ENCODE data around the gene CTSH. TPM values are rescaled to one million over a fixed set of nuclear protein-coding genes. Genes with fewer than 3 reads are reported as not detected.

Gene CTSH
- total and polyA plus RNA-seq, 2 donors from 2014 or later = 201 to 1,628 TPM

- no peak overlapping the region for H3K27ac ChIP-seq (ENCODE audit: low read depth in 2 of 2, low read length in 2 of 2)
- H3K4me1 ChIP-seq (ENCODE audit: control insufficient read depth in 2 of 3, insufficient read depth in 2 of 3, low read depth in 1 of 3, low read length in 3 of 3) = peaks cover 0 to 12% (median 8%) of the 10 kb centered on the region in 3 donors
- H3K27me3 ChIP-seq (ENCODE audit: control insufficient read depth, insufficient read depth, low read length) = no peaks in the 10 kb centered on the region
- intact Hi-C loops (cut with DNase I) = no loop called here
- DNase-seq (no peak), FAIRE-seq (no peak)
- no peak overlapping the region for H3K9ac ChIP-seq (ENCODE audit: low read length in 3 of 3)
- H3K36me3 ChIP-seq (ENCODE audit: control insufficient read depth in 2 of 3, insufficient read depth in 3 of 3, low read length in 3 of 3) = peaks cover 5 to 68% (median 43%) of the 10 kb centered on the region in 3 donors
- TF ChIP-seq CTCF (IDR thresholded peaks at IDR 0.05; ENCODE audit: borderline replicate concordance, extremely low read depth, insufficient read depth) = no peak
- no peak overlapping the region for H3K4me3 ChIP-seq (ENCODE audit: low read length in 3 of 3)
- H3K9me3 ChIP-seq (ENCODE audit: control insufficient read depth in 2 of 3, insufficient read depth in 1 of 3, low read length in 3 of 3) = no peaks in the 10 kb centered on the region
Observed at GRCh38 chr15:78927077-78927790, 17.6 kb downstream of the CTSH start.

GRCh38 chr15:78925956-78926743 lies 18.7 kb downstream of the CTSH start:
- no peak overlapping the region for H3K4me3 ChIP-seq (ENCODE audit: low read length in 3 of 3)
- H3K36me3 ChIP-seq (ENCODE audit: control insufficient read depth in 2 of 3, insufficient read depth in 3 of 3, low read length in 3 of 3) = peaks cover 5 to 66% (median 46%) of the 10 kb centered on the region in 3 donors
- no peak overlapping the region for H3K27ac ChIP-seq (ENCODE audit: low read depth in 2 of 2, low read length in 2 of 2)
- H3K9me3 ChIP-seq (ENCODE audit: control insufficient read depth in 2 of 3, insufficient read depth in 1 of 3, low read length in 3 of 3) = no peaks in the 10 kb centered on the region
- intact Hi-C loops (cut with DNase I) = no loop called here
- no peak overlapping the region for H3K9ac ChIP-seq (ENCODE audit: low read length in 3 of 3)
- FAIRE-seq (no peak), DNase-seq (no peak)
- peaks cover 0 to 2% (median under 1%) of the 10 kb centered on the region in 3 donors for H3K4me1 ChIP-seq (ENCODE audit: control insufficient read depth in 2 of 3, insufficient read depth in 2 of 3, low read depth in 1 of 3, low read length in 3 of 3)
- H3K27me3 ChIP-seq (ENCODE audit: control insufficient read depth, insufficient read depth, low read length) = no peaks in the 10 kb centered on the region
- no peak for TF ChIP-seq CTCF (IDR thresholded peaks at IDR 0.05; ENCODE audit: borderline replicate concordance, extremely low read depth, insufficient read depth)

GRCh38 chr15:78925076-78925624 lies 19.7 kb downstream of the CTSH start:
- no peak overlapping the region for H3K4me3 ChIP-seq (ENCODE audit: low read length in 3 of 3)
- intact Hi-C loops (cut with DNase I) = no loop called here
- H3K4me1 ChIP-seq (ENCODE audit: control insufficient read depth in 2 of 3, insufficient read depth in 2 of 3, low read depth in 1 of 3, low read length in 3 of 3) = no peaks in the 10 kb centered on the region
- peaks cover 5 to 67% (median 46%) of the 10 kb centered on the region in 3 donors for H3K36me3 ChIP-seq (ENCODE audit: control insufficient read depth in 2 of 3, insufficient read depth in 3 of 3, low read length in 3 of 3)
- FAIRE-seq (no peak), DNase-seq (no peak)
- no peak overlapping the region for H3K27ac ChIP-seq (ENCODE audit: low read depth in 2 of 2, low read length in 2 of 2)
- TF ChIP-seq CTCF (IDR thresholded peaks at IDR 0.05; ENCODE audit: borderline replicate concordance, extremely low read depth, insufficient read depth) = no peak
- H3K27me3 ChIP-seq (ENCODE audit: control insufficient read depth, insufficient read depth, low read length) = no peaks in the 10 kb centered on the region
- no peaks in the 10 kb centered on the region for H3K9me3 ChIP-seq (ENCODE audit: control insufficient read depth in 2 of 3, insufficient read depth in 1 of 3, low read length in 3 of 3)
- H3K9ac ChIP-seq (ENCODE audit: low read length in 3 of 3) = no peak overlapping the region
